ENCODE results near the gene TIMM8A.

GRCh38 chrX:101391831-101392230 is 43.3 kb upstream of the TIMM8A start:
- no peak for TF ChIP-seq CTCF (IDR thresholded peaks at IDR 0.05)
- no peak for TF ChIP-seq POLR2A (IDR thresholded peaks at IDR 0.05)
- no peak for TF ChIP-seq EP300 (IDR thresholded peaks at IDR 0.05)
